Suppressor macrophage treated with lipopolysaccharide for 1 hour (primary cell): ENCODE results near the gene C12orf43.
A peak's percentile ranks its signal among the peaks of the same experiment; 100 is the strongest.

Source experiments
- DNase-seq, 3 donors: peaks; one replicate each; pipeline ENCODE4 v3.0.0-alpha.2; 2020 to 2022

The C12orf43 gene

GRCh38 chr12:120977531-120978295 lies 38.6 kb downstream of the C12orf43 start:
- DNase-seq, result no peak

GRCh38 chr12:120972870-120973543 lies 43.3 kb downstream of the C12orf43 start:
- DNase-seq, result no peak

GRCh38 chr12:120971299-120972180 lies 44.7 kb downstream of the C12orf43 start:
- peak; percentile 70 to 86 (median 85) for DNase-seq

- DNase-seq, result no peak
Measured at GRCh38 chr12:120970310-120970709, 46.0 kb downstream of the C12orf43 start.

- no peak for DNase-seq
Measured at GRCh38 chr12:120965534-120966091, 50.7 kb downstream of the C12orf43 start.

GRCh38 chr12:120964298-120964697 lies 52.0 kb downstream of the C12orf43 start:
- DNase-seq, result no peak

- DNase-seq, result peak; percentile 62 to 89 (median 65)
Measured at GRCh38 chr12:120962532-120963020, 53.7 kb downstream of the C12orf43 start.

- DNase-seq, result peak; percentile 75 to 85 (median 79)
Measured at GRCh38 chr12:120961604-120962531, 54.4 kb downstream of the C12orf43 start.

GRCh38 chr12:120960657-120961056 lies 55.6 kb downstream of the C12orf43 start:
- peak in 1 of 3 donors; percentile 34 for DNase-seq

- DNase-seq, result no peak
Measured at GRCh38 chr12:120959111-120959878, 57.0 kb downstream of the C12orf43 start.

GRCh38 chr12:120956579-120957300 lies 59.5 kb downstream of the C12orf43 start:
- no peak for DNase-seq

- no peak for DNase-seq
Measured at GRCh38 chr12:120955232-120955631, 61.1 kb downstream of the C12orf43 start.

- DNase-seq, result no peak
Measured at GRCh38 chr12:120950807-120951206, 65.5 kb downstream of the C12orf43 start.
